Stomach (tissue), 9 donors: Measurements from ENCODE around the gene CEP192. TPM values are rescaled to one million over a fixed set of nuclear protein-coding genes. Genes with fewer than 3 reads are reported as not detected.

Experiments
- DNase-seq, 2 donors: peaks; one replicate each; pipeline versions ENCODE4 v3.0.0 to v3.0.0-alpha.2; 2013 to 2019
- H3K27ac ChIP-seq, 5 donors: fragments of 200-600 bp in 4 of 5; sonication (generic) in 4 of 5; one replicate each; pipeline ENCODE4 v1.5.1; 2013 to 2019; ENCODE audit warnings: mild to moderate bottlenecking in 1 of 5, moderate library complexity in 1 of 5
- H3K27me3 ChIP-seq, 3 donors: fragments of 200-600 bp; sonication (generic); one replicate each; pipeline ENCODE4 v1.5.1; 2017 to 2019; ENCODE audit warnings: mixed run types in 1 of 3
- H3K36me3 ChIP-seq, 4 donors: fragments of 200-600 bp; sonication (generic); 1 replicate in 3 of 4; 2 replicates in 1 of 4; pipeline ENCODE4 v1.5.1; 2016 to 2019
- H3K4me1 ChIP-seq, 4 donors: fragments of 200-600 bp; sonication (generic); one replicate each; pipeline ENCODE4 v1.5.1; 2016 to 2019
- H3K4me3 ChIP-seq, 4 donors: fragments of 200-600 bp; sonication (generic) in 3 of 4; one replicate each; pipeline ENCODE4 v1.5.1; 2016 to 2019; ENCODE audit warnings: mild to moderate bottlenecking in 1 of 4
- H3K9me3 ChIP-seq, 4 donors: fragments of 200-600 bp; sonication (generic); one replicate each; pipeline ENCODE4 v1.5.1; 2016 to 2019
- EP300 ChIP-seq: sonication (generic); formaldehyde crosslinking; IDR thresholded peaks from one replicate; pipeline ENCODE4 v1.6.1; 2017; ENCODE audit warnings: antibody characterized with exemption
- POLR2A ChIP-seq, 4 donors: fragments of 450-650 bp; IDR thresholded peaks; one replicate each; pipeline ENCODE4 v1.6.1; 2016; ENCODE audit warnings: antibody characterized with exemption in 4 of 4, control low read depth in 2 of 4, mild to moderate bottlenecking in 1 of 4, moderate library complexity in 1 of 4
- POLR2AphosphoS5 ChIP-seq, 3 donors: sonication (generic); formaldehyde crosslinking; IDR thresholded peaks; one replicate each; pipeline ENCODE4 v1.6.1; 2016; ENCODE audit warnings: antibody characterized with exemption in 3 of 3
- WGBS, 5 donors: extraction: QIAGEN DNeasy Blood & Tissue Kit in 3 of 5; methylation state at CpG; one replicate each; pipeline versions ENCODE4 v1.1.5 to v1.1.7; 2013 to 2018; 5-methylcytosine and 5-hydroxymethylcytosine counted together
- intact Hi-C: fragments of 100-400 bp; cut with DNase I; formaldehyde crosslinking; loops from one replicate; pipeline ENCODE4 v1.15.1; 2023; ENCODE audit warnings: low total_unique reads
- polyA plus RNA-seq, 3 donors: library from polyadenylated mRNA; stranded (reverse); fragments of 200-250 nt; gene quantifications; one replicate each; pipeline ENCODE4 v1.2.3, GENCODE V29; 2013
- total RNA-seq, 5 donors: library from RNA; depleted of rRNA; stranded (reverse); fragments of >200 nt; gene quantifications; one replicate each; pipeline versions ENCODE4 v1.1.0 to v1.2.3, GENCODE V29; 2014 to 2016
- TF ChIP-seq, protein P1 (sequence below), 7 experiments: fragments of 450-650 bp in 4 of 7; fragments of 200-600 bp in 3 of 7; sonication (generic) in 3 of 7; IDR thresholded peaks; one replicate each; pipeline ENCODE4 v1.5.1; 2016 to 2019; ENCODE audit warnings: antibody characterized with exemption in 7 of 7, control low read depth in 2 of 7, mild to moderate bottlenecking in 1 of 7
- donor health status: healthy with polysubstance abuse.
- donor health status: Bipolar disorder and iron deficiency.
- donor health status: healthy.

The CEP192 gene
- total and polyA plus RNA-seq, 8 donors, result 6.4 to 55.8 (median 34.0) TPM

DNA sequence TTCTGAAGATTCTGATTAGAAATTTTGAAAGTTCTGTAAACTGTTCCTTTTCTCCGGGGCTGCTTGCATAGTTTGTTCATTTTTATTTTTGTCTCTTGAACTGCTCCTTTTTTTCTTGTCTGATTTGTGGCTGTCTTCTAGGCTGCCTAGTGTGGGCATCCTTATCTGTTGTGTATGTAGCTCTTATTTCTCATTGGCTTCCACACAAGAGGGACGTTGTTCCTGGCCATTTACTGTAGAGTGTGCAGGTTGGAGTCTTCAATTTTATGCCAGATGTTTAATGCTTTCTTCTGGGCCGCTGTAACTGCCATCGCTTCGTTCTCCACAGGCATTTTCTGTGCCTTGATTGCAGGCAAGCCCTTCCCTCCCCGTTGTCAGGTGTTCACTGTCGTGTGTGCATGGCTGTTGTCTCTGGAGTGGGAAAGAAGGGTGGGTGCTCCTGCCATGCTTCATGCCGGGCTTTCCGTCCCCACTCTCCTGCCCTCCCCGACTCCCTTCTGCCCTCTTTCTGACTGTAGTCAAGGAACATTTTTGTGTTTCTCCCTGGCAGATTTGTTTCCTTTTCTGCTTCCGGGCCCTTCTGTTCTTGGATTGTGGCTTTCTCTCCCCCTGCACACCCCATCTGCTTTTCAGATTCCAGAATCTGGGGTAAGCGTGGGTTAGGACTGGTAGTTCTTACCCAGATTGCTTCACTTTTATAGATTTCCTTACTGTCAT lies 15.5 kb downstream of the CEP192 start:
- TF ChIP-seq POLR2AphosphoS5 (IDR thresholded peaks at IDR 0.05), result no peak
- TF ChIP-seq, protein P1, sequence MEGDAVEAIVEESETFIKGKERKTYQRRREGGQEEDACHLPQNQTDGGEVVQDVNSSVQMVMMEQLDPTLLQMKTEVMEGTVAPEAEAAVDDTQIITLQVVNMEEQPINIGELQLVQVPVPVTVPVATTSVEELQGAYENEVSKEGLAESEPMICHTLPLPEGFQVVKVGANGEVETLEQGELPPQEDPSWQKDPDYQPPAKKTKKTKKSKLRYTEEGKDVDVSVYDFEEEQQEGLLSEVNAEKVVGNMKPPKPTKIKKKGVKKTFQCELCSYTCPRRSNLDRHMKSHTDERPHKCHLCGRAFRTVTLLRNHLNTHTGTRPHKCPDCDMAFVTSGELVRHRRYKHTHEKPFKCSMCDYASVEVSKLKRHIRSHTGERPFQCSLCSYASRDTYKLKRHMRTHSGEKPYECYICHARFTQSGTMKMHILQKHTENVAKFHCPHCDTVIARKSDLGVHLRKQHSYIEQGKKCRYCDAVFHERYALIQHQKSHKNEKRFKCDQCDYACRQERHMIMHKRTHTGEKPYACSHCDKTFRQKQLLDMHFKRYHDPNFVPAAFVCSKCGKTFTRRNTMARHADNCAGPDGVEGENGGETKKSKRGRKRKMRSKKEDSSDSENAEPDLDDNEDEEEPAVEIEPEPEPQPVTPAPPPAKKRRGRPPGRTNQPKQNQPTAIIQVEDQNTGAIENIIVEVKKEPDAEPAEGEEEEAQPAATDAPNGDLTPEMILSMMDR (IDR thresholded peaks at IDR 0.05), result no peak
- TF ChIP-seq POLR2A (IDR thresholded peaks at IDR 0.05), result no peak
- no peak for TF ChIP-seq EP300
- no peak overlapping the region for H3K4me3 ChIP-seq
- no peaks in the 10 kb centered on the region for H3K27me3 ChIP-seq
- intact Hi-C loops, result no loop called here
- WGBS, 5 donors, result 76 to 88% (median 85%) methylated on average over 12 of the region's 12 CpGs
- H3K9me3 ChIP-seq, result no peaks in the 10 kb centered on the region
- peaks cover 0 to 4% (median 0%) of the 10 kb centered on the region in 4 donors for H3K4me1 ChIP-seq
- H3K27ac ChIP-seq, result no peak overlapping the region
- peaks cover 20 to 68% (median 58%) of the 10 kb centered on the region in 4 donors for H3K36me3 ChIP-seq
- DNase-seq, result no peak

DNA sequence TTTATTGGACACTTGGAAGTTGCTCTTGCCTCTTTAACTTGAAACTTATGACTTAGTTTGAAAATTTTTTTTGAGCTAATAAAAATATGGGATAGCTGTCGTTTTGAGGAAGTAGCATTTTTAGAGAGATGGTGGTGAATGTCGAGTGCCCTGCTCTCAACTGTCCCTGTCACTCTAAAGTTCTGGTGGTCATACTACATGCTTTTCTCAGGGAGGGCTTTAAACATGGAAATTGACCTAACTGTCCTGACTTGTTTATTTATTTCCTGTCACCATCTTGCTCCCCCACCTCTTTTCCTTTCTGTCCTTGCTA lies 16.0 kb downstream of the CEP192 start:
- Histone ChIP-seq H3K4me3 (no peak overlapping the region), H3K4me1 (peaks cover 0 to 4% (median 0%) of the 10 kb centered on the region in 4 donors), H3K9me3 (no peaks in the 10 kb centered on the region), H3K36me3 (peaks cover 20 to 68% (median 60%) of the 10 kb centered on the region in 4 donors), H3K27ac (no peak overlapping the region), H3K27me3 (no peaks in the 10 kb centered on the region)
- no peak for DNase-seq
- intact Hi-C loops, result no loop called here
- TF ChIP-seq EP300 (no peak), POLR2A (IDR thresholded peaks at IDR 0.05) (no peak), POLR2AphosphoS5 (IDR thresholded peaks at IDR 0.05) (no peak)
- TF ChIP-seq, protein P1 (IDR thresholded peaks at IDR 0.05), result no peak
- 41 to 81% (median 47%) methylated on average over 2 of the region's 2 CpGs for WGBS, 5 donors

DNA sequence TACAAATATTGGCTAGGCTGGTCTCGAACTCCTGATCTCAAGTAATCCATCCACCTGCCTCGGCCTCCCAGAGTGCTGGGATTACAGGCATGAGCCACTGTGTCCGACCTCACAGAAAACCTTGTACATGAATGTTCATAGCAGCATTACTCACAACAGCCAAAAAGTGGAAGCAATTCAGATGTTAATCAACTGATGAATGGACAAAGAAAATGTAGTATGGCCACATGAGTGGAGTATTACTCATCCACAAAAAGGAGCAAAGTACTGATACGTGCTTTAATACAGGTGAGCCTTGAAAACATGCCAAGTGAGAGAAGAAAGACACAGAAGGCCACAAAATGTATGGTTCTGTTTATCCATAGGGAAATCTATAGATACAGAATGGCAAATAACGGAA lies 20.6 kb downstream of the CEP192 start:
- TF ChIP-seq EP300, result no peak
- TF ChIP-seq, protein P1 (IDR thresholded peaks at IDR 0.05), result no peak
- TF ChIP-seq POLR2AphosphoS5 (IDR thresholded peaks at IDR 0.05), result no peak
- no peak for TF ChIP-seq POLR2A (IDR thresholded peaks at IDR 0.05)
- H3K4me1 ChIP-seq, result peaks cover 0 to 4% (median 2%) of the 10 kb centered on the region in 4 donors
- peaks cover 16 to 89% (median 87%) of the 10 kb centered on the region in 4 donors for H3K36me3 ChIP-seq
- no peaks in the 10 kb centered on the region for H3K27me3 ChIP-seq
- intact Hi-C loops, result no loop called here
- no peak overlapping the region for H3K27ac ChIP-seq
- H3K9me3 ChIP-seq, result no peaks in the 10 kb centered on the region
- no peak overlapping the region for H3K4me3 ChIP-seq
- DNase-seq, result no peak
- 89 to 98% (median 97%) methylated on average over 5 of the region's 5 CpGs for WGBS, 5 donors

DNA sequence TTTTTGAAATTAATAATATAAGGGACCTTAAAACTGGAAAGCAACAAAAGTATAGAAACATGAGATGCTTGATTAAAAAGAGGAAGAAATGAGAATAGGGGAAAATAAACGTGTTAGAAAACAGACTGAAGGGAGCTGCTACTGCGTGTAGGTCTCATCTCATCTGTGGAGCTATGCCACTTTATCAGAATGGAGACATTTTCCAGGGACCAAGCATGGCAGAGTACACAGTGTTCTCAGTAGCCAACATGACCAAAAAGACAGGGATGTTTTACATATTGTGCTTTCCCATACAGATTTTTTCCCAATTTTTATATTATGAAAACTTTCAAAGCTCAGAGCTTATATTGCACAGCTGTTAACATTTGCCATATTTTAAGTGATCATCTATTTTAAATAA lies 23.1 kb downstream of the CEP192 start:
- WGBS, 5 donors, result 83 to 91% (median 87%) methylated on average over 2 of the region's 2 CpGs
- no peak for DNase-seq
- no peaks in the 10 kb centered on the region for H3K9me3 ChIP-seq
- H3K27me3 ChIP-seq, result no peaks in the 10 kb centered on the region
- TF ChIP-seq, protein P1 (IDR thresholded peaks at IDR 0.05), result no peak
- TF ChIP-seq POLR2AphosphoS5 (IDR thresholded peaks at IDR 0.05) (no peak), EP300 (no peak), POLR2A (IDR thresholded peaks at IDR 0.05) (no peak)
- H3K36me3 ChIP-seq, result peaks cover 10 to 97% (median 95%) of the 10 kb centered on the region in 4 donors
- intact Hi-C loops, result no loop called here
- no peak overlapping the region for H3K4me3 ChIP-seq
- no peak overlapping the region for H3K27ac ChIP-seq
- peaks cover 0 to 6% (median 3%) of the 10 kb centered on the region in 4 donors for H3K4me1 ChIP-seq
